Ovary (tissue), 3 donors: Measurements from ENCODE around the gene GSTT2.

Experiments
- CTCF ChIP-seq, 3 donors: fragments of 450-650 bp in 2 of 3; fragments of 200-600 bp in 1 of 3; IDR thresholded peaks; one replicate each; pipeline versions ENCODE4 v1.5.1 to v1.8.0; 2016 to 2022; ENCODE audit warnings: antibody characterized with exemption in 3 of 3, mild to moderate bottlenecking in 1 of 3
- POLR2A ChIP-seq: fragments of 450-650 bp; IDR thresholded peaks from one replicate; pipeline ENCODE4 v1.6.1; 2017; ENCODE audit warnings: antibody characterized with exemption, mild to moderate bottlenecking, moderate library complexity
- donor health status: DM: no; HTN: no; CAD: no.

DNA sequence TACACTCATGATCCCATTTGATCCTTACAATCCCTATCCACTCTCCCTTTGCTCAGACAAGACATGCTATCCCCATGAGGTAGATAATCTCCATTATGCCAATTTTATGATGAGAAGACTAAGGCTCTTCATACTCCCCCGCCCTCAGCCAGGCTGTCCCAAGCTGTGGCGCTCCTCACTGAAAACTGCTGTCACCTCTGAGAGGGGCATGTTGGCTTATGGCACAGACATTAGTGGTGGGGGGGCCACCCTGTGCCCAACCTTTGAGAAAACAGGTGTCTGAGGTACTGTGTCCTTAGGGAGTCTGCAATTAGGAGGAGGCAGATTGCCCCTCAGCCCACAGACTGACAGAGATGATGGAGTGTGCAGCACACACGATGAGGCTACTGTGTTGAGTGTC is 10.9 kb upstream of the GSTT2 start:
- TF ChIP-seq POLR2A, result no peak
- no peak for TF ChIP-seq CTCF (IDR thresholded peaks at IDR 0.05)
